Activated T-helper 1 cell treated with anti-CD3 and anti-CD28 coated beads, Interleukin-2, amount 50 U/mL, for 16 hours (primary cell): ENCODE results near the gene PROZ.

ENCODE experiments used
- DNase-seq, 2 donors: peaks; one replicate each; pipeline ENCODE4 v3.0.0-alpha.2; 2020; ENCODE audit warnings: low read depth in 1 of 2, low spot score in 1 of 2

The PROZ gene

DNA sequence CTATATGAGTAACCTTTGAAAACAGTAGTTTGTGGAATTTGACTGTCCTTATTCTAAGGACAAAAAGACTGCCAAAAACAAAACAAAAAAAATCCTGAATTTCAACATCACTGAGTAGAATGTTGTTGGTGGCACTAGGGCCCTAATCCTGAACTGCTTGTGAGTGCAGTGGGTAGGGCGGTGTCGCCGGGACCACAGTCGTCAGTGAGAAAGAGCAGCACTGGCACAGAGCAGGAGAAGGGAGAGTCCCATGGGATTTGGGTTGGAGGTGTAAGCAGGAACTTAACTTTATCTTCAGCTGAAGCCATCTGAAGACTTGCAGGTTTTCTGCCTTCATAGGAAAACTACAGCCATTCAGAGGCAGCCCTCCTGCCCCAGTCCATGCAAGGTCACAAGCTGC, 44.5 kb downstream of the PROZ start:
- DNase-seq: no peak

DNA sequence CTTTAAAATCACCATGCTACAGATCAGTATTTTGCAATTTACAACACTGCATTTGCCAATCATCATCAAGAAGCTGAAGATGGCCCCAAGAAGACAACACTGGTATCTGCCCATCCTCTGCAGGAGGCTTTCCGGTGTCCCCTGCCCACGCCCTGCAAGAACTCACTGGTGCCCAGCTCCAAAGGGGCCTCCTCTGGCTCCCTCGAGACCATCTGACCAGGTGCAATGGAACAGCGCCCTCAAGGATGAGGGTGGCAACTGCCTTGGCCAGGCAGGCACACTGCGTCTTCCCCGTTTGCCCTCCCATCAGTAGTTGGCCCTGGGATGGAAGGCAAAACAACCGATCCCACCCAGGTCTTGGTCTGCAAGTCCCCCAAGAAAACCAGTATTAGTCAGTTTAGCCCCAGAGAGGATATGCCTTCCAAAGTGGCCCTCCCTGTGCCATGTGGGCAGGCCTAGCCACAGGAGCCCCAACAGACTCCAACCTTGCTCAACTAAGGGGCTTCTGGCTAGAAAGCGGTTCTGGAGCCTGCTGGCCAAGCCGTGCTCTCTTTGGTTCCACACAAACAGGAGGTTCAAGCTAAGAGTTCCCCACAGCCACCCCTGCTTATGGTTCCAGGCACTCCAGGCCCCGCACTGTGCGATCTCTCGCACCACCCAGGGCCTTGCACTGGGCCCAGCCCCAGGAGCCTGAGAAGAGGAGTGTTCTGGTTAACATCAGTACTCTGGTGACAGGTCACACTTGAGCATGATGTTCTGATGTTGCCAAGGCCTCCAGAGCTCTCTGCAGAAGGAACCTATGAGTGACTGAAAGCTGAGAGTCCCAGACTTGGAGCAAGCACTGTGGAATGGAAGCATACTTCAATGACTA, 45.3 kb downstream of the PROZ start:
- DNase-seq: no peak

DNA sequence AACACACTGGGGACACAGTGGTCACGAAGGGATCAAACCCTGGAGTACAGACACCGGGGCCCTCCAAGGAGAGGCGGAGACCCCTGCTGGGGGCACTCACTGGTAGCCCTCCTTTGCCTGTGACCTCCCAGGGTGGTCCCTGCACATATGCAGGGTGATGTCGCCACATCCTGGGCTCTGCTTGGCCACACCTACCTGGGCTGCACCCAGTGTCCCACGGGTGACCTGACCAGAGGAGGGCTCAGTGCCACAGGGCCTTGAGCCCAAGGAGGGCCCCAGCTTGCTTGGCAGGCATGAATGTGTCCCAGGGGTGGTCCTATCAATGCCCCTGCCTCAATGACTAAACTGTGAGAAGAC, 45.9 kb downstream of the PROZ start:
- no peak for DNase-seq

DNA sequence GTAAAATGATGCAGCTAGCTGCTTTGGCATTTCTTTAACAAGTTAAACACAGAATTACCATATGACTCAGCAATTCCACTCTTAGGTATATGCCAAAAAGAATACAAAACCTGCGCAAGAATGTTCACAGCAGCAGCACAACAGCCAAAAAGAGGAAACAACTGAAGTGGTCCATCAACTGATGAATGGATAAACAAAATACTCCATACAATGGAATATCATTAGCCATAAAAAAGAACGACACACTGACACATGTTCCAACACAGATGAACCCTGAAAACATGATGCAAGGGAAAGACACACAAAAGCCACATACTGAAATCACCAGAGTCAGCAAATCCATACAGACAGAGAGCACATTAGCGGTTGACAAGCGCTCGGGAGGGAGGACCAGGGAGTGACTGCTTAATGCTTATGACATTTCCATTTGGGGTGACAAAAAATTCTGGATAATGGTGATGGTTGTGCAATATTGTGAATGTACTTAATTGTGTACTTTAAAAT, 47.0 kb downstream of the PROZ start:
- DNase-seq: no peak

DNA sequence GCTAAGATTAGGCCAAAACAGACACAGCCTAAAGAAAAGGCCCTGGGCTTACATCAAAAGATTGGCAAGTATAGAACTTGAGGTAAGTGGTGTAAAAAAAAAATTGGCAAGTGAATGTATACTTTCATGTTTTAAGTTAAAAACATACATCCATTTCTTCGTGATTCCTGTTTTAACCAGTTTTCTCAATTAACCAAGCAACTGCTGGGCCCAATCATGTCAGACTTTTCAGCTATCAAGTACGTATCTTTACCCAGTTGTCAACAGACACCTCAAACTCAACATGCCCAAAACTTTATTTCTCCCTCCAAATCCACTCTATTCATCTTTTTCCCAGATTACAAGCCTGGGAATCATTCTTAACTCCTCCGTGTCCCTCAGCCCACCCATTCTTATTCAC, 49.0 kb downstream of the PROZ start:
- no peak for DNase-seq

DNA sequence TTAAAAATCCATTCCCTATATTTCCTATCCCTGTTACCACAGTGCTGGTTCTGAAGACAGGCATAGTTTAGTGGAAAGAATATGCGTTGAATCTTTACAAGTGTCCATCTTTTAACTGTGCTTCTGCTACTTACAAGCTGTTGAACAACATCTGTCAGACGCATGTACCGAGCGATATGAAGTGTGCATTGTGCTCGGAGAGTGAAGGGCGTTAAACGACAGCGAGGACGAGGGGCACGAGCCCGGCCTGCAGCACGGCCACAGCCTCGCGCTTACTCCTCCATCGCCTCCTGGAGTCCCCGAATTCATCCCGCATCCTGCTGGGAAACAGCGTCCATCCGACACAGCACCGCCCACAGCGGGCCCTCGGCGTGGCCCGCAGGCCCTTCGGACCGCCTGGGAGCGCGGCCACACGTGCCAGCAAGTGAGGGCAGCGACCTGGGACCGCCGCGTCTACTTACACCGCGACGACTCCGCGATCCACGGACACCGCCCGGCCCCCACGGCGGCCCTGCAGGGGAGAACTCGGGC, 49.5 kb downstream of the PROZ start:
- no peak for DNase-seq

DNA sequence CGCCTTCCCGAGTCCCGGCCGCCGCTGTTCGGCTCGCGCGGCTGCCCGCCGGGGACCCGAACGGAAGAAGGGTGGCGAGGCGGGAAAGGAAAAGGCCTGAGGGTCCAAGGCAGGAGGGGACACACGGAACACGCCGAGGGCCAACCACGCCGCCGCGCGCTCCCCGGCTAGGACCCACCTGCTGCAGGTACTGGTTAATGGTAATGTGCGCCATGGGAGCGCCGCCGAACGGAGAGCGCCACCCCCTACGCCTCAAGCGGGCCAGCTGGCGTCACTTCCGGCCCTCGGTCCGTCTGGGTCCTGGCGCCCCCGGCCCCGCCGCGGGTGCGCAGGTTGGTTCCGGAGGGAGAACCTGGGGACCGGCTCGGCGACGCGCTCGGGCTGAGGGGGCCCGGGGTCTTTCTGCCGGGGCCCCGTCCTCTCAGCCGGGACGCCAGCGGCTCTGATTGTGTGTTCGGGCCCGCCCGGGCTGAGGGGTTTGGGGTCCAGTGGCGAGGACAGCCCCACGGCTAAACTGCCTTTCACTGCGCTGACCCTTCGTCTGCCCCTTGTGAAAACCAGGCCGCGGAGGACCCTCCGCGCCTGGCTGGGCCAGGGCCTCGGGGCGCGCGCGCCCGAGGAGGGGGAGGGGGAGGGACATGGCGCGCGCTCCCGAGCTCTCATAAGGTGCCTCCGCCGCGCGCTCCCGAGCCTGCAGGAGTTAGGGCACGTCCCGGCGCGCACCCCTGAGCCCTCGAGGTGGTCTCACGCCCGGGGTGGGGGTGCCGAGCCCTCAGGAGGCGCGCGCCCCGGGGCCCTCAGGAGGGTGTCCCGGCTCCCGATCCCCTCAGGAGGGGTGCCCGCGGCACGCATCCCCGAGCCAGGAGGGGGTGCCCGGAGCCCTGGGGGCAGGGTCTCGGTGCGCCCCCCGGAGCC, 50.2 kb downstream of the PROZ start, which contains the start of gene PCID2:
TSS of gene PCID2 (minus strand) at position 249 of the 915 bp plus-strand sequence. CDS start at position 214, 35 bp downstream.
- DNase-seq: peak; percentile 81 to 87

DNA sequence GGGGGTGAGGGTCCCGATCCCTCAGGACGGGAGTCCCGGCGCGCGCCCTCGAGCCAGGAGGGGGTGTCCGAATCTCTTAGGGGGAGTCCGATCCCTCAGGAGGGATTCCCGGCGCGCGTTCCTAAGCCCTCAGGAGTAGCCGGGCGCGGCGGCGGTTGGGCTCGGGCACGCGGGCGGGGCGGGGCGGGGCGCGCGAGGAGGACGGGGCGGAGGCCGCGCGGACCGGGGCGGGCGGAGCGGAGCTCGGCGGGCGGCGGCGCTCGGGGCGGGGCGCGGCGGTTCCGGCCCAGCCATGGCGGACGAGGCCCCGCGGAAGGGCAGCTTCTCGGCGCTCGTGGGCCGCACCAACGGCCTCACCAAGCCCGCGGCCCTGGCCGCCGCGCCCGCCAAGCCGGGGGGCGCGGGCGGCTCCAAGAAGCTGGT, 50.9 kb downstream of the PROZ start, which contains the start of gene CUL4A:
TSS of gene CUL4A (plus strand) at position 278 of the 423 bp plus-strand sequence. CDS start at position 293, 15 bp downstream.
- peak; percentile 50 to 63 for DNase-seq

DNA sequence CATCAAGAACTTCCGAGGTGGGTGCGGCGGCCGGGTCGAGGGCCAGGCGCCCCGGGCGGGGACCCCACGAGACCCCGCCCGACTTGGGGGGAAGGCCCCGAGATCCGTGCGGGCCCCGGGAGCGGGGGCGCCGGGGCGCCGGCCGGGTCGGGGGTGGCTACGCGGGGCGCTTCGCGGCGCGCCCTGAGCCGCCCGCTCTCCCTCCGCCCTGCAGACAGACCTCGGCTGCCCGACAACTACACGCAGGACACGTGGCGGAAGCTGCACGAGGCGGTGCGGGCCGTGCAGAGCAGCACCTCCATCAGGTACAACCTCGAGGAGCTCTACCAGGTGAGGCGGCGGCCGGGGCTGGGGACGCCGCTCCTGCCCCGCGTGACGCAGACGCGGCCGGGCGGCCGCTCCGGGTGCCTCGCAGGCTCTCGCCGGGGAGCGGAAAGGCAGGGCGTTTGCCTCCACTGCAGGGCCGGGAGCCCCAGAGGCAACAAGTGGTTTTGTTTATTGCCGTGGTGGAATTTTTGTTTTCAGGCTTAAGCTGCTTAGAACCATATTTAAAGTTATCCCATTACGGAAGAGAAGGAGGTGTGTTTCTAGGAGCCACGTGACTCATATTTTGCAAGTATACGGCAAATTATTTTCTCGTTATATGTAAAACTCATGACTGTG, 51.4 kb downstream of the PROZ start:
- peak; percentile 49 to 60 for DNase-seq

DNA sequence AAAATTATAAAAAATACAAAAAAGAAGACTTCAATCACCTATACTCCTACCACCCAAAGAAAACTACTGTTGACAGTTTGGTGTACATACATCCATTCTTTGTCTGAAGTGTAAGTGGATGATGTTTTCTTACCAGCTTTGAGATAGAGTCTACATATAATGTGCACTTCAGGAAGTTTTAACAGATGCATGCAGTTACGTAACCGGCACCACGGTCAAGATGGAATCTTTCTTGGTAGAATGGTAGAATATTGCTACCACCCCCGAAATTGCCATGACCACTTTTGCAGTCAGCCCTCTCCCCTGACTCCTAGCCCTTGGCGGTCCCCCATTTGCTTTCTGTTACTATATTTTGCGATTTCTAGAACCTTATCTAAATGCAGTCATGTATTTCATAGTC, 52.4 kb downstream of the PROZ start:
- DNase-seq: no peak

DNA sequence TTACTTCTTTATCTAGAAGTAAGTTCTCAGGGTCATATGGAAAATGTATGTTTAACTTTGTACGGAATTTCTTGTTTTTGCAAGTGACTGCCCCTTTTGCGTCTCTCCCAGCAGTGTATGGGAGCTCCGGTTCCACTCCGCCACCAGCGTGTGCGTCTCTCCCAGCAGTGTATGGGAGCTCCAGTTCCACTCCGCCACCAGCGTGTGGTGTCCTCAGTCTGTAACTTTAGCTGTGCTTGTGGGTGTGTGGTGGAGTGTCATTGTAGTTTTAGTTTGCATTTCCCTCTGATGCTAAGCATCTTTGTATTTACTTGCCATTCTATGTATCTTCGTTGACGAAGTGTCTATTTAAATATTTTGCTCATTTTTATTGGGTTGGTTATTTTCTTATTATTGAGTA, 53.3 kb downstream of the PROZ start:
- no peak for DNase-seq

DNA sequence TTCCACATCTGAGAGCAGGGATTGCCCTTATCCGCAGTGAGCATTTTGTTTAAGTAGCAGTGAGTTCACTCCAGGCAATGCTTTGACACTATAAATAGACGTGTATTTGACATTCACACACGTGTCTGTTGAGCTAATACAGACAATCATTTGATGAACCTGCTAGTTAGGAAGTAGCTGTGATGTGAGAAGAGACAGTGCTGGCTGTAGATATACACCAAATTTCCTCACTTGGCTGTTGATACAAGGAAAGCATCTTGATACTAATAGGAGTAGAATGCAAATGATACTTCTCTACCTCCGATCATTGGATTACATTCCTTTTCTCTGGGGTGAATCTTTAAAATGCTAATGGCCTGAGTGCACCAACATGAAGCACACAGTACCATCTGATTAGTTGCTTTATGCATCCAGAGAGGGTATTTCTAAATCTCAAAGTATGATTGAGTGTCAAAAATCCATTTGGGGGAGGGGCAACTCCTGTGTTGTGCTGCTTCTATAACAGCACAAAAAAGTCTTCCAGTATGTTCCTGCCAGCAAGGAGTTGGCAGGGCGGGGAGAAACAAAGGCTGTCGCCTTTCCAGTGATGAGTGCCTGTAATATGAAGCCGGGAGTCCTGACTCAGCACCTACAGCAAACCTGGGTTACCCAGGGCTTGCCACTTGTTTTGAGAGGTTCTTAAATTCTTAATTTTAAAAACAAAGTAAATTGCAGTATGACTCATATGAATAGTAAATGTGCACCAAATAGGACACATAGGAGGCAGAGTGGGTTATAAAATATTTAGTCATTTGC, 58.0 kb downstream of the PROZ start:
- no peak for DNase-seq

DNA sequence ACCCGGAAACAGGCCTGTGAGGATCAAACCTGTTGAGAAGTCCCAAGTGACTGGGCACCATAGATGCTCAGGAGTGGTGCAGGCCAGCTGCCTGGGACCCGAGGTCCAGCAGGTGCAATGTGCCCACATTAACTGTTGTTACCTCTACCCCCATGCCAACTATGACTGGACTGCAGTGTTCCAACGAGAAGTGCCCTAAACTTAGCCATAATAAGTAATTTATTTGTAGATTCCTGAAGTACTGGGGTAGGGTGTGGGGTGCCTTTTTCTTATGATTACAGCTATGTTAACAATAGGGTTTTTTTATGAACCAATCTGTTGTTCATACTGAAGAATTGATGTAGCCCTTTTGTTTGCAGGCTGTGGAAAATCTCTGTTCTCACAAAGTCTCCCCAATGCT, 60.1 kb downstream of the PROZ start:
- DNase-seq: no peak

DNA sequence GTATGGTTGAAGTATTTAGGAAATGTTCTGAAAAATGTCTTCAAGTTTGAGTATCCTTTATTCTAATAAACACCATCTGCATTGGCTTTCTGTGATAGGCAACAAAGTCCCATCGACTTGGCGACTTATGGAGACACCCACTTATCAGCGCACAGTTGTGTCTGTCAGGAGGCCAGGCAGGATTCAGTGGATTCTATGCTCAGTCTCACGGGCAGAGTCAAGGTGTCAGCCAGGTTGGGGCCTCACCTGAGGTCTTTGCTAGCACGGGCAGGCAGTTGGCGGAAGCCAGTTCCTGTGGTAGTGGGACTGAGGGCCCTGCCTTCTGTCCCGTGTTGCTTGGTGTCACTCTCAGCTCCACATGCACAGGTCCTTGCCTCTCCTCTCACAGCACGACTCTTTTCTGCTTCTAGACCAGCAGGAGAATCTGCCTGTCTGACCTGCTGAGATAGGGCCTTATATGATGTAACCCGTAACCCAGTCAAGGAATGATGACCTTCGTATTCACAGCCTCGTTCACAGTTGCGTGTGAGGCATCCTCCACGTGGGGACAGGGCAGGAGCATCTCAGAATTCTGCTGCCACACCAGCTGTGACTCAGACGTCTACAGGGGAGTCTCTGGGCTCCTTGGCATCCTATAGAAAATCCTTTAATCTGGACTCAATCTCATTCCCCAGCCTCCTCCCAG, 61.0 kb downstream of the PROZ start:
- DNase-seq: no peak

DNA sequence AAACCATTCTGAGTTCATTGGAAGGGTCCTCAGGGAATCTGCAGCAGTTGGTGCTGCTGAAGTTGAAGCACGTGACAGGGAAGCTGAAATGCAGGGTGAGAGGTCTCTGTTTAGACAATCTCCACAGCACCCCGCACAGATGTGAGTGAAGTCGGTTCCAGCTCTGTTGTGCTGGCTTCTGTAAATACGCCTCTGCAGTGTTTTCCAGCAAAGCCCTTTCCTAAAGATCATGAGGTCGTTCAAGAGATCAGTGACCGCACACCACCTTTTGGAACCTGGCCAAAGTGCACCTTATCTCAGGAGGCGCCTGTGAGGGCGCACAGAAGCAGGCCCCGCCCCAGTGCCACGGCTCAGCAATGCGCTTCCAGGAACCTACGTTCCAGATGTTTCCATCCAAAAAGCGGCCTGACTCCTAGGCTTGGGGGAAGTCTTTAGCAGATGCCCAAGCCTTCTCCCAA, 61.7 kb downstream of the PROZ start:
- no peak for DNase-seq

DNA sequence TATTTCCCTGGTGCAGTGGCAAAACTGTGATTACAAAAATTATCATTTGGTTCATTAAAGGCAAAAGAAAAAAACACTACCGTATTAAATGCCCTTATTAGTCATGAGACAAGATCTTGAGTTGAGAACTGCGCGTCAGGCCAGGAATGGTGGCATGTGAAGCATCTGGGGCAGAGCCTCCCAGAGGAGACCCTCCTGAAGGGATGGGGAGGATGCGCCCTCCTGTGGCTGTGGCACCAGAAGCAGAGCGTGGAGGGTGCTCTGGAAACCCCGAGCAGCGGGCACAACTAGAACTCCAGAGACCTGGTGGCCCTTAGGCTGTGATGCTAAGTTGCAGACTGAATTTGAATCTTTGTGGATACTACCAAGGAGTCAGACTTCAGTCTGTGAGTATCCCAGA, 62.4 kb downstream of the PROZ start:
- no peak for DNase-seq
